Large intestine (tissue), 3 donors: ENCODE data around the gene ARMC6. TPM values are rescaled to one million over a fixed set of nuclear protein-coding genes. Genes with fewer than 3 reads are reported as not detected.

ENCODE experiments used
- DNase-seq, 2 donors: peaks; one replicate each; pipeline versions ENCODE4 v3.0.0 to v3.0.0-alpha.2; 2013
- H3K27ac ChIP-seq: one replicate; pipeline ENCODE4 v1.5.1; 2013; ENCODE audit warnings: low read length
- H3K27me3 ChIP-seq: 2 replicates; pipeline ENCODE4 v1.6.1; 2013; ENCODE audit warnings: low read length; ENCODE audit not compliant: control insufficient read depth, insufficient read depth
- H3K36me3 ChIP-seq: 2 replicates; pipeline ENCODE4 v1.6.1; 2013; ENCODE audit warnings: low read length; ENCODE audit not compliant: control insufficient read depth, insufficient read depth
- H3K4me1 ChIP-seq: one replicate; pipeline ENCODE4 v1.6.1; 2013; ENCODE audit warnings: low read length; ENCODE audit not compliant: control insufficient read depth, insufficient read depth
- H3K4me3 ChIP-seq: one replicate; pipeline ENCODE4 v1.5.1; 2013; ENCODE audit warnings: low read length
- H3K9me3 ChIP-seq: one replicate; pipeline ENCODE4 v1.6.1; 2013; ENCODE audit warnings: mild to moderate bottlenecking, low read depth, low read length, moderate library complexity; ENCODE audit not compliant: control insufficient read depth
- WGBS: methylation state at CpG from one replicate; pipeline ENCODE4 v1.1.5; 2013; ENCODE audit warnings: low lambda C conversion rate; ENCODE audit not compliant: insufficient coverage; 5-methylcytosine and 5-hydroxymethylcytosine counted together
- polyA plus RNA-seq: library from polyadenylated mRNA; unstranded; fragments of 120-200 nt; gene quantifications from one replicate; pipeline ENCODE4 v1.2.1, GENCODE V29; 2013

The ARMC6 gene
- polyA plus RNA-seq, 1 donor: 21.0 TPM

DNA sequence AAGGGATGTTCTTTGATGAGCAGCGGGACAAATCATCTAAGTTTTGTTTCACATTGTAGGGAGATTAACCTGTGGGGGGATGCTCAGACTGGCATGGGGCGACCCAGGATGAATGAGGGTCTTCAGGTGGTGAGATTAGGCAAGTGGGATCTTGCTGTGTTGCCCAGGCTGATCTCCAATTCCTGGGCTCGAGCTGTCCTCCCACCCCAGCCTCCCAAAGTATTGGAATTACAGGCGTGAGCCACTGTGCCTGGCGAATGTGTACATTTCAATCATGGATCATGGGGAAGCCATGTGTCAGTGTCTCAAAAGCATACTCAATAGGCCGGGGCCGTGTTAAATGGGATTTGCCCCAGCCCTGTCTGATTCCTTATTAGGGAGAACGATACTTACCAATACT lies 38.5 kb downstream of the ARMC6 start:
- no CpG with 5 or more reads among the region's 8 CpGs for WGBS
- H3K36me3 ChIP-seq: peaks cover 4% of the 10 kb centered on the region

DNA sequence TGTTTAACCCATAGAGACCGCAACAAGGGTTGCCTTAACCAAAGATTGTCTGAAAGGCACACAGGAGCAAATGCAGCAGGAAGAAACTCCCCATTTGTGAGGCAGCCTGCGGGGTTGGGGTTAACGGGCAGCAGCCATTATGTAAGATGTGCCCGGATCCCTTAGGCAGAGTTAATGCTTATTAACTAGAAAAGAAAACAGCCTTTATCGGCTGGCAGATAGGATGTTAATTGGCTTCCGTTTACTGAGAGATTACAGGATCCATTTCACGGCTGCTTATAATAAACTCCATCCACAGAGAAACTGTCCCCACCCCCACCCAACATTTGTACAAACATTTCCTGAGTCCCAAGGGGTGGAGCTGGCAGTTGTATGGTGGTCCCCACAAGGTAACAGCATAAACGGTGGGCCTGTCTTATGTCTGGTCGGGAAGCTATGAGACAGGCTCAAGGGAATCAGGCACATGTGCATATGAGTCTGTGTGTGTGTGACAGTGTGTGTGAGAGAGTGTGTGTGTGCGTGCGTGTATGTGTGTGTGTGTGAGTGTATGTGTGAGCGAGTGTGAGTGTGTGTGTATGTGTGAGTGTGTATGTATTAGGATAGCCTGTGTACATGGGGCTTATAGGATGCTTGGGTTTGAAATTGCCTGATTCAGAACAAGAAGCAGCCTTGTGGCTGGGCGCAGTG lies 40.9 kb downstream of the ARMC6 start:
- H3K27ac ChIP-seq: no peak overlapping the region
- peak in 1 of 2 donors; percentile 33 for DNase-seq
- WGBS: no CpG with 5 or more reads among the region's 13 CpGs

More for the DNA sequence above, 38.5 kb downstream of the ARMC6 start:
- no peak overlapping the region for H3K27ac ChIP-seq
- no peak for DNase-seq
- no peaks in the 10 kb centered on the region for H3K9me3 ChIP-seq
- no peak overlapping the region for H3K4me3 ChIP-seq
- no peaks in the 10 kb centered on the region for H3K4me1 ChIP-seq
- no peaks in the 10 kb centered on the region for H3K27me3 ChIP-seq

GRCh38 chr19:19075126-19075525 lies 41.7 kb downstream of the ARMC6 start:
- Histone ChIP-seq H3K27me3 (no peaks in the 10 kb centered on the region), H3K4me1 (no peaks in the 10 kb centered on the region)

More for the DNA sequence above, 40.9 kb downstream of the ARMC6 start:
- Histone ChIP-seq H3K4me1 (no peaks in the 10 kb centered on the region), H3K27me3 (no peaks in the 10 kb centered on the region), H3K4me3 (no peak overlapping the region), H3K36me3 (peaks cover 2% of the 10 kb centered on the region), H3K9me3 (no peaks in the 10 kb centered on the region)

DNA sequence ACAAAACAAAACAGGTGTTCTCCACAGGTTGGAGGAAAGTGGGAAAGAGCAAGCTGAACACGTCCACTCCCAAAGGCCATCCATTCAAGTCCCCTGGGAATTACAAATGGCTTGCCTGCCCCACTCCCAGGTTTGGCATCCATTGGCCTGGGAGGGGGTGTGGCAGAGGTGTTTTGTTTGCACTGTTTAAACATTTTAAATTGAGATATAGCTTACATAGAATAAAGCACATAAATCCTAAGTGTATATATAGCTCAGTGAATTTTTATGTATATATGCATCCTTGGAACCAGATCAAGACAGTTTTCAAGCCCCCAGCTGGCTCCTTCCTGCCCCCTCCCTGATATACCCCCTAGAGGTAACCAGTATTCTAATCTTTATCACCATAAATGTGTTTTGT lies 43.1 kb downstream of the ARMC6 start:
- Histone ChIP-seq H3K9me3 (no peaks in the 10 kb centered on the region), H3K27ac (no peak overlapping the region), H3K27me3 (no peaks in the 10 kb centered on the region), H3K36me3 (no peaks in the 10 kb centered on the region), H3K4me1 (no peaks in the 10 kb centered on the region), H3K4me3 (no peak overlapping the region)
- WGBS: no CpG with 5 or more reads among the region's 1 CpG
- DNase-seq: no peak

More at GRCh38 chr19:19075126-19075525, 41.7 kb downstream of the ARMC6 start:
- H3K27ac ChIP-seq: no peak overlapping the region
- H3K9me3 ChIP-seq: no peaks in the 10 kb centered on the region
- peaks cover 2% of the 10 kb centered on the region for H3K36me3 ChIP-seq
- H3K4me3 ChIP-seq: no peak overlapping the region
- no CpG with 5 or more reads among the region's 8 CpGs for WGBS
- no peak for DNase-seq

GRCh38 chr19:19077103-19077502 lies 43.7 kb downstream of the ARMC6 start:
- Histone ChIP-seq H3K9me3 (no peaks in the 10 kb centered on the region), H3K36me3 (no peaks in the 10 kb centered on the region), H3K27ac (no peak overlapping the region), H3K4me3 (no peak overlapping the region), H3K27me3 (no peaks in the 10 kb centered on the region), H3K4me1 (no peaks in the 10 kb centered on the region)
- no peak for DNase-seq
- WGBS: 80% methylated on average over 1 of the region's 7 CpGs

- no peak for DNase-seq
- no peaks in the 10 kb centered on the region for H3K36me3 ChIP-seq
- H3K4me1 ChIP-seq: no peaks in the 10 kb centered on the region
- H3K27me3 ChIP-seq: no peaks in the 10 kb centered on the region
- no peak overlapping the region for H3K4me3 ChIP-seq
- no peaks in the 10 kb centered on the region for H3K9me3 ChIP-seq
- WGBS: 80% methylated on average over 1 of the region's 6 CpGs
- no peak overlapping the region for H3K27ac ChIP-seq
Observed at GRCh38 chr19:19078801-19079200, 45.4 kb downstream of the ARMC6 start.

- DNase-seq: no peak
- no peak overlapping the region for H3K27ac ChIP-seq
- no peaks in the 10 kb centered on the region for H3K4me1 ChIP-seq
- WGBS: no CpG with 5 or more reads among the region's 1 CpG
- no peaks in the 10 kb centered on the region for H3K9me3 ChIP-seq
- H3K27me3 ChIP-seq: no peaks in the 10 kb centered on the region
- H3K36me3 ChIP-seq: no peaks in the 10 kb centered on the region
- no peak overlapping the region for H3K4me3 ChIP-seq
Observed at GRCh38 chr19:19079571-19079970, 46.2 kb downstream of the ARMC6 start.

GRCh38 chr19:19081642-19082151 lies 48.3 kb downstream of the ARMC6 start:
- no peak overlapping the region for H3K4me3 ChIP-seq
- 100% methylated on average over 1 of the region's 16 CpGs for WGBS
- H3K27me3 ChIP-seq: no peaks in the 10 kb centered on the region
- peak in 1 of 2 donors; percentile 38 for DNase-seq
- no peaks in the 10 kb centered on the region for H3K36me3 ChIP-seq
- no peaks in the 10 kb centered on the region for H3K9me3 ChIP-seq
- no peaks in the 10 kb centered on the region for H3K4me1 ChIP-seq
- H3K27ac ChIP-seq: no peak overlapping the region

DNA sequence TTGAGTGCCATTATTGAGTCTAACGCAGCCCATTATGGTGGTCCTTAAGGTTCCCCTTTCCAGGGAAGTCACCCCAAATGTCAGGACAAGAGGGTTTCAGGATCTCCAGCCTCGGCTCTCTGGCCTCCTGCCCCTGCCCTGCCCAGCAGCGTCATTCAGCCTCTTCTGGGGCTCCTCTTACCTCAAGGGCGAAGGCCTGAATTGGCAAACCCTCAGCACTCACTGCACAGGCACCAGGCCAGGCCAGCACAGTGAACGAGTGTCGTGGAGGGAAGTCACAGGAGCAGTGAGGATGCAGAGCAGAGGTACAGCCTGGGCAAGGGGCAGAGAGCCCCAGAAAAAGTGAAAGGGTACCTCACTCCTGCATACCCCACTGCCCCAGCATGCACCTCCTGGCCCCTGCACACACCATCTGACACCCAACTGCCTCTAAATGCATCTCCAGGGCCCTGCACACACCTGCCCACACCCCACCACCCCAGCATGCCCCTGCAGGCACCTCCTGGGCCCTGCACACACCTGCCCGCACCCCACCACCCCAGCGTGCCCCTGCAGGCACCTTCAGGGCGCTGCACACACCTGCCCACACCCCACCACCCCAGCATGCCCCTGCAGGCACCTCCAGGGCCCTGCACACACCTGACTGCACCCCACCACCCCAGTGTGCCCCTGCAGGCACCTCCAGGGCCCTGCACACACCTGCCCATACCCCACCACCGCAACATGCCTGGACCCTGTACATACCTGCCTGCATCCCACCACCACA lies 50.2 kb downstream of the ARMC6 start:
- H3K27me3 ChIP-seq: no peaks in the 10 kb centered on the region
- no CpG with 5 or more reads among the region's 10 CpGs for WGBS
- no peak overlapping the region for H3K27ac ChIP-seq
- H3K4me1 ChIP-seq: no peaks in the 10 kb centered on the region
- no peak for DNase-seq
- no peak overlapping the region for H3K4me3 ChIP-seq
- H3K9me3 ChIP-seq: no peaks in the 10 kb centered on the region
- no peaks in the 10 kb centered on the region for H3K36me3 ChIP-seq

DNA sequence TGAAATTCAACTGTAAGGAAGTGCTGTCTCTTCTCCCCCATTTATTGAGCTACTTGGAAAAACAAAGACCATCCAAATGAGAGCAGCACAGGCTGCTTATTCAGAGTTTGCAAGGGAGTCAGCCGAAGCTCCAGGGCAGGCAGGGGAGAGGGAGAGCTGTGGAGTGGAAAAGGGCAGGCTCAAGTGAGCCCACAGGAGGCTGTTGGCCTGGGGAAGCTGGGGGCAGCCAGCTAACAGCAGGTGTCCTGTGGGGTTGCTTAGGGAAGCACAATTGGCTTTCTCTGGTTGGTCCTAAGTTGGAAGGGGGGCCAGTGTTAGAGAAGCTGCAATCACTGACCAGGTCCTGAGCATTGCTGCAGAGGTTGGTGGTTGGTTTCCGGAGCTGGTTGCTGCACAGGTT lies 54.3 kb downstream of the ARMC6 start:
- WGBS: 100% methylated on average over 1 of the region's 2 CpGs
- H3K9me3 ChIP-seq: no peaks in the 10 kb centered on the region
- H3K4me3 ChIP-seq: no peak overlapping the region
- H3K27ac ChIP-seq: no peak overlapping the region
- no peak for DNase-seq
- no peaks in the 10 kb centered on the region for H3K4me1 ChIP-seq
- no peaks in the 10 kb centered on the region for H3K36me3 ChIP-seq
- no peaks in the 10 kb centered on the region for H3K27me3 ChIP-seq
